Heart right ventricle (tissue), 16 donors: ENCODE results near the gene LILRB4. TPM values are rescaled to one million over a fixed set of nuclear protein-coding genes. Genes with fewer than 3 reads are reported as not detected.
A peak's percentile ranks its signal among the peaks of the same experiment; 100 is the strongest.

ENCODE experiments used
- ATAC-seq, 8 donors: fragments of 200-7000 bp; cut with Tn5 transposase; one replicate each; pipeline ENCODE4 v1.9.1; 2020; ENCODE audit warnings: mild to moderate bottlenecking in 8 of 8, moderate library complexity in 8 of 8, moderate number of reproducible peaks in 1 of 8
- DNase-seq, 2 donors: peaks; one replicate each; pipeline ENCODE4 v3.0.0-alpha.2; 2020
- H3K27ac ChIP-seq, 10 donors: fragments of 200-600 bp; sonication (generic) in 2 of 10; one replicate each; pipeline versions ENCODE4 v1.5.0 to v1.8.0; 2020 to 2022; ENCODE audit warnings: mild to moderate bottlenecking in 3 of 10
- H3K27me3 ChIP-seq, 7 donors: fragments of 200-600 bp; one replicate each; pipeline ENCODE4 v1.8.0; 2021 to 2022; ENCODE audit warnings: mild to moderate bottlenecking in 2 of 7
- H3K36me3 ChIP-seq, 9 donors: fragments of 200-600 bp; sonication (generic) in 1 of 9; one replicate each; pipeline versions ENCODE4 v1.5.0 to v1.8.0; 2020 to 2022; ENCODE audit warnings: mild to moderate bottlenecking in 2 of 9
- H3K4me1 ChIP-seq, 9 donors: fragments of 200-600 bp; sonication (generic) in 1 of 9; one replicate each; pipeline versions ENCODE4 v1.5.0 to v1.8.0; 2020 to 2022; ENCODE audit warnings: mild to moderate bottlenecking in 4 of 9
- H3K4me3 ChIP-seq, 10 donors: fragments of 200-600 bp; sonication (generic) in 2 of 10; one replicate each; pipeline versions ENCODE4 v1.5.0 to v1.8.0; 2020 to 2022; ENCODE audit warnings: mild to moderate bottlenecking in 7 of 10, moderate library complexity in 2 of 10
- H3K9me3 ChIP-seq, 11 donors: fragments of 200-600 bp in 10 of 11; sonication (generic) in 2 of 11; one replicate each; pipeline versions ENCODE4 v1.5.0 to v1.8.0; 2013 to 2022; ENCODE audit warnings: mild to moderate bottlenecking in 2 of 11, control low read depth in 1 of 11, moderate library complexity in 1 of 11
- CTCF ChIP-seq, 9 donors: fragments of 200-600 bp; sonication (generic) in 2 of 9; IDR thresholded peaks; one replicate each; pipeline versions ENCODE4 v1.5.0 to v1.8.0; 2021 to 2022; ENCODE audit warnings: antibody characterized with exemption in 9 of 9, mild to moderate bottlenecking in 5 of 9, moderate library complexity in 1 of 9
- WGBS, 2 donors: extraction: QIAGEN DNeasy Blood & Tissue Kit; methylation state at CpG; one replicate each; pipeline ENCODE4 v1.1.7; 2013; ENCODE audit warnings: inconsistent platforms in 1 of 2; 5-methylcytosine and 5-hydroxymethylcytosine counted together
- intact Hi-C, 10 donors: fragments of 100-400 bp; cut with DNase I; formaldehyde crosslinking; loops; one replicate each; pipeline versions ENCODE4 v1.11.1 to v1.14.2; 2022
- polyA plus RNA-seq, 2 donors: library from polyadenylated mRNA; stranded (reverse); fragments of 200-250 nt; gene quantifications; one replicate each; pipeline ENCODE4 v1.2.3, GENCODE V29; 2013
- total RNA-seq, 10 donors: library from RNA; stranded (reverse); fragmentation: NEBNext Ultra II Directional in 3 of 10; extraction: Animal tissue kit (Norgen Biotek cat#: 25700) in 3 of 10; gene quantifications; one replicate each; pipeline versions ENCODE4 v1.2.1 to v1.2.4, GENCODE V29; 2021 to 2023
- donor health status: Arrhythmogenic right ventricular cardiomyopathy.
- donor health status: ischemic (EF 13 %, LVEDD 7.1; RV severe dilation, severe dysfunction).
- donor health status: healthy with polysubstance abuse.
- donor health status: DM: no; HTN: yes; CAD: no.
- donor health status: DM: no; HTN: no; CAD: no.
- donor health status: ischemic (EF 25% LVEDD 6.9; RV normal size, moderate dysfunction).
- donor health status: ischemic (EF 25% LVEDD 5.7; RV mildly dilated, moderate dysfunction).
- donor health status: healthy.
- donor health status: DM: yes; HTN: yes; CAD: no.
- donor health status: Ischemic cardiomyopathy.
- donor health status: ischemic (EF 35%, LVEDD 5.7; RV mildly dilated, moderate dysfunction).
- donor health status: nonischemic (EF 11% LVEDD 7.7; RV severe dilation, severe dysfunction).
- donor health status: DM: yes; HTN: yes; CAD: no.
- donor health status: PGD.
- donor health status: ischemic (EF 29% LVEDD 5.4; RV normal size, mild dysfunction).
- donor health status: nonischemic (EF 23%, LVEDD 6.1; RV moderate dilation, normal function).

The LILRB4 gene
- total and polyA plus RNA-seq, 12 donors, result 0.99 to 22.4 (median 2.0) TPM

- H3K27ac ChIP-seq, result no peak overlapping the region
- no peaks in the 10 kb centered on the region for H3K36me3 ChIP-seq
- 36 to 37% methylated on average over 6 of the region's 6 CpGs for WGBS, 2 donors
- ATAC-seq (no peak), DNase-seq (no peak)
- peak; percentile 5 to 65 (median 53) for TF ChIP-seq CTCF (IDR thresholded peaks at IDR 0.05)
- H3K4me3 ChIP-seq, result no peak overlapping the region
- no peaks in the 10 kb centered on the region for H3K9me3 ChIP-seq
- H3K27me3 ChIP-seq, result peaks cover 0 to 41% (median 15%) of the 10 kb centered on the region in 7 donors
- intact Hi-C loops, result no loop called here
- peaks cover 0 to 5% (median 0%) of the 10 kb centered on the region in 9 donors for H3K4me1 ChIP-seq
Observed at GRCh38 chr19:54653181-54653809, 9.5 kb upstream of the LILRB4 start.

GRCh38 chr19:54654447-54655321 is 8.1 kb upstream of the LILRB4 start:
- Histone ChIP-seq H3K27ac (no peak overlapping the region), H3K4me3 (no peak overlapping the region), H3K36me3 (no peaks in the 10 kb centered on the region), H3K4me1 (peaks cover 0 to 5% (median 0%) of the 10 kb centered on the region in 9 donors), H3K27me3 (peaks cover 0 to 41% (median 20%) of the 10 kb centered on the region in 7 donors), H3K9me3 (no peaks in the 10 kb centered on the region)
- ATAC-seq, result no peak
- WGBS, 2 donors, result 70 to 77% methylated on average over 14 of the region's 14 CpGs
- intact Hi-C loops, result no loop called here
- no peak for TF ChIP-seq CTCF (IDR thresholded peaks at IDR 0.05)
- no peak for DNase-seq

- peaks cover 0 to under 1% (median 0%) of the 10 kb centered on the region in 9 donors for H3K36me3 ChIP-seq
- no peaks in the 10 kb centered on the region for H3K9me3 ChIP-seq
- peaks cover 0 to 27% (median 16%) of the 10 kb centered on the region in 7 donors for H3K27me3 ChIP-seq
- WGBS, 2 donors, result 72 to 79% methylated on average over 6 of the region's 6 CpGs
- H3K27ac ChIP-seq, result no peak overlapping the region
- no peak for DNase-seq
- H3K4me3 ChIP-seq, result no peak overlapping the region
- no peak for TF ChIP-seq CTCF (IDR thresholded peaks at IDR 0.05)
- intact Hi-C loops, result no loop called here
- H3K4me1 ChIP-seq, result peaks cover 0 to 20% (median 0%) of the 10 kb centered on the region in 9 donors
- no peak for ATAC-seq
Observed at GRCh38 chr19:54659300-54659699, 3.5 kb upstream of the LILRB4 start.

GRCh38 chr19:54660306-54660705 is 2.5 kb upstream of the LILRB4 start:
- DNase-seq (no peak), ATAC-seq (peak in 1 of 8 donors; percentile 45)
- TF ChIP-seq CTCF (IDR thresholded peaks at IDR 0.05), result no peak
- Histone ChIP-seq H3K36me3 (peaks cover 0 to 6% (median 0%) of the 10 kb centered on the region in 9 donors), H3K4me1 (peaks cover 0 to 20% (median 0%) of the 10 kb centered on the region in 9 donors), H3K27me3 (peaks cover 0 to 20% (median 15%) of the 10 kb centered on the region in 7 donors), H3K9me3 (no peaks in the 10 kb centered on the region), H3K4me3 (no peak overlapping the region), H3K27ac (peak overlapping the region in 1 of 10 donors; percentile 58)
- 74 to 79% methylated on average over 5 of the region's 5 CpGs for WGBS, 2 donors
- intact Hi-C loops, result loop anchor here in 1 of 10 donors (5.0 kb wide), 1 partner anchor 173 kb away; no protein-coding TSS in a partner anchor
